H1 (cell line): ENCODE data around the gene CLIC3. TPM values are rescaled to one million over a fixed set of nuclear protein-coding genes. Genes with fewer than 3 reads are reported as not detected.

Experiments
- polyA plus RNA-seq, 7 experiments: library from polyadenylated mRNA; depleted of rRNA in 3 of 7; stranded (reverse) in 5 of 7; unstranded in 2 of 7; fragments of >200 nt in 5 of 7; fragments of 200-250 nt in 2 of 7; gene quantifications; 1 replicate in 5 of 7; 2 replicates in 1 of 7; 4 replicates in 1 of 7; pipeline versions ENCODE4 v1.2.1 to v1.2.3, GENCODE V29; 2011 to 2013; ENCODE audit warnings: missing spikeins in 2 of 7, mixed read lengths in 2 of 7
- total RNA-seq: library from RNA; stranded (reverse); fragmentation: NEBNext Ultra II Directional; extraction: Animal tissue kit (Norgen Biotek cat#: 25700); gene quantifications from 2 replicates; pipeline ENCODE4 v1.2.1, GENCODE V29; 2021
- TF ChIP-seq, protein P1 (sequence below): fragments of 300-600 bp; sonication (generic); IDR thresholded peaks from 2 replicates; pipeline ENCODE4 v1.7.1; 2012; ENCODE audit warnings: low read length, moderate library complexity, mild to moderate bottlenecking, inconsistent platforms; ENCODE audit not compliant: insufficient replicate concordance

Gene CLIC3
- total and polyA plus RNA-seq, 2 of the 8 experiments (the other 6 are each of a cell fraction or from before 2014, with no cell fraction given) = 0.12 TPM; not detected in 1

DNA sequence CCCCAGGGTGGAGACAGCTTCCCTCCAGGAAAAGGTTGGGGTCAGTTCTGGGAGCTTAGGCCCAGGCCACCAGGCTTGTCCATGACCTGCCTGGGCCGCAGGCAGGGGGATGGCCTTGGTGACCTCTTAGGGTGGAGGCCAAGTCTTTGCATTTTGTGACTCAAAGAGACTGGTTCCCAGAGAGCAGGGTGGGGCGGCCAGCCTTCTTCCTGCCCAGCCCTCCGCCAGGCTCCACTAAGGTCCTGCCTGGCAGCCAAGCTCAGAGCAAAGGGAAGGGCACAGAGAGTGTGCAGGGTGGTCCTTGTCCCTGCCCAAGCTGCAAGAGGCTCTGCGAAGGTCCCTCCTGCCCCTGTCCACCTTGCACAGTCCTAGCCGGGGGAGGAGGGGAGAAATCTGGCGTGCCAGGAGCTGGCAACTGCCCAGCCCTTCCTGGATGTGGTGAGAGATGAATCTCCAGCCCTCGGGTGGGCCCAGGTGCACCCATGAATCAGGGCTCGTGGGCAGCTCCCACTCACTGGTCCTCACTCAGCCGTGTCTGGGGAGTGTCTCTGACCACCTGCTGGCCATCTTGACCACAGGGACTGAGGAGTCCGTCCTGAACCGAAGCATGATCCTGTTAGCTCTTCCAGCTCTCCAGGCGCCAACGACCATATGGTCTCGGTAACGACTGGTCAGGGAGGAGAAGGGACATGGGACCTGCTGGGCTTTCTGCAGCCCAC lies 21.4 kb downstream of the CLIC3 start (continued):
- TF ChIP-seq, protein P1, sequence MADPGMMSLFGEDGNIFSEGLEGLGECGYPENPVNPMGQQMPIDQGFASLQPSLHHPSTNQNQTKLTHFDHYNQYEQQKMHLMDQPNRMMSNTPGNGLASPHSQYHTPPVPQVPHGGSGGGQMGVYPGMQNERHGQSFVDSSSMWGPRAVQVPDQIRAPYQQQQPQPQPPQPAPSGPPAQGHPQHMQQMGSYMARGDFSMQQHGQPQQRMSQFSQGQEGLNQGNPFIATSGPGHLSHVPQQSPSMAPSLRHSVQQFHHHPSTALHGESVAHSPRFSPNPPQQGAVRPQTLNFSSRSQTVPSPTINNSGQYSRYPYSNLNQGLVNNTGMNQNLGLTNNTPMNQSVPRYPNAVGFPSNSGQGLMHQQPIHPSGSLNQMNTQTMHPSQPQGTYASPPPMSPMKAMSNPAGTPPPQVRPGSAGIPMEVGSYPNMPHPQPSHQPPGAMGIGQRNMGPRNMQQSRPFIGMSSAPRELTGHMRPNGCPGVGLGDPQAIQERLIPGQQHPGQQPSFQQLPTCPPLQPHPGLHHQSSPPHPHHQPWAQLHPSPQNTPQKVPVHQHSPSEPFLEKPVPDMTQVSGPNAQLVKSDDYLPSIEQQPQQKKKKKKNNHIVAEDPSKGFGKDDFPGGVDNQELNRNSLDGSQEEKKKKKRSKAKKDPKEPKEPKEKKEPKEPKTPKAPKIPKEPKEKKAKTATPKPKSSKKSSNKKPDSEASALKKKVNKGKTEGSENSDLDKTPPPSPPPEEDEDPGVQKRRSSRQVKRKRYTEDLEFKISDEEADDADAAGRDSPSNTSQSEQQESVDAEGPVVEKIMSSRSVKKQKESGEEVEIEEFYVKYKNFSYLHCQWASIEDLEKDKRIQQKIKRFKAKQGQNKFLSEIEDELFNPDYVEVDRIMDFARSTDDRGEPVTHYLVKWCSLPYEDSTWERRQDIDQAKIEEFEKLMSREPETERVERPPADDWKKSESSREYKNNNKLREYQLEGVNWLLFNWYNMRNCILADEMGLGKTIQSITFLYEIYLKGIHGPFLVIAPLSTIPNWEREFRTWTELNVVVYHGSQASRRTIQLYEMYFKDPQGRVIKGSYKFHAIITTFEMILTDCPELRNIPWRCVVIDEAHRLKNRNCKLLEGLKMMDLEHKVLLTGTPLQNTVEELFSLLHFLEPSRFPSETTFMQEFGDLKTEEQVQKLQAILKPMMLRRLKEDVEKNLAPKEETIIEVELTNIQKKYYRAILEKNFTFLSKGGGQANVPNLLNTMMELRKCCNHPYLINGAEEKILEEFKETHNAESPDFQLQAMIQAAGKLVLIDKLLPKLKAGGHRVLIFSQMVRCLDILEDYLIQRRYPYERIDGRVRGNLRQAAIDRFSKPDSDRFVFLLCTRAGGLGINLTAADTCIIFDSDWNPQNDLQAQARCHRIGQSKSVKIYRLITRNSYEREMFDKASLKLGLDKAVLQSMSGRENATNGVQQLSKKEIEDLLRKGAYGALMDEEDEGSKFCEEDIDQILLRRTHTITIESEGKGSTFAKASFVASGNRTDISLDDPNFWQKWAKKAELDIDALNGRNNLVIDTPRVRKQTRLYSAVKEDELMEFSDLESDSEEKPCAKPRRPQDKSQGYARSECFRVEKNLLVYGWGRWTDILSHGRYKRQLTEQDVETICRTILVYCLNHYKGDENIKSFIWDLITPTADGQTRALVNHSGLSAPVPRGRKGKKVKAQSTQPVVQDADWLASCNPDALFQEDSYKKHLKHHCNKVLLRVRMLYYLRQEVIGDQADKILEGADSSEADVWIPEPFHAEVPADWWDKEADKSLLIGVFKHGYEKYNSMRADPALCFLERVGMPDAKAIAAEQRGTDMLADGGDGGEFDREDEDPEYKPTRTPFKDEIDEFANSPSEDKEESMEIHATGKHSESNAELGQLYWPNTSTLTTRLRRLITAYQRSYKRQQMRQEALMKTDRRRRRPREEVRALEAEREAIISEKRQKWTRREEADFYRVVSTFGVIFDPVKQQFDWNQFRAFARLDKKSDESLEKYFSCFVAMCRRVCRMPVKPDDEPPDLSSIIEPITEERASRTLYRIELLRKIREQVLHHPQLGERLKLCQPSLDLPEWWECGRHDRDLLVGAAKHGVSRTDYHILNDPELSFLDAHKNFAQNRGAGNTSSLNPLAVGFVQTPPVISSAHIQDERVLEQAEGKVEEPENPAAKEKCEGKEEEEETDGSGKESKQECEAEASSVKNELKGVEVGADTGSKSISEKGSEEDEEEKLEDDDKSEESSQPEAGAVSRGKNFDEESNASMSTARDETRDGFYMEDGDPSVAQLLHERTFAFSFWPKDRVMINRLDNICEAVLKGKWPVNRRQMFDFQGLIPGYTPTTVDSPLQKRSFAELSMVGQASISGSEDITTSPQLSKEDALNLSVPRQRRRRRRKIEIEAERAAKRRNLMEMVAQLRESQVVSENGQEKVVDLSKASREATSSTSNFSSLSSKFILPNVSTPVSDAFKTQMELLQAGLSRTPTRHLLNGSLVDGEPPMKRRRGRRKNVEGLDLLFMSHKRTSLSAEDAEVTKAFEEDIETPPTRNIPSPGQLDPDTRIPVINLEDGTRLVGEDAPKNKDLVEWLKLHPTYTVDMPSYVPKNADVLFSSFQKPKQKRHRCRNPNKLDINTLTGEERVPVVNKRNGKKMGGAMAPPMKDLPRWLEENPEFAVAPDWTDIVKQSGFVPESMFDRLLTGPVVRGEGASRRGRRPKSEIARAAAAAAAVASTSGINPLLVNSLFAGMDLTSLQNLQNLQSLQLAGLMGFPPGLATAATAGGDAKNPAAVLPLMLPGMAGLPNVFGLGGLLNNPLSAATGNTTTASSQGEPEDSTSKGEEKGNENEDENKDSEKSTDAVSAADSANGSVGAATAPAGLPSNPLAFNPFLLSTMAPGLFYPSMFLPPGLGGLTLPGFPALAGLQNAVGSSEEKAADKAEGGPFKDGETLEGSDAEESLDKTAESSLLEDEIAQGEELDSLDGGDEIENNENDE = no peak
